Measurements from ENCODE around the gene DENND10. TPM values are rescaled to one million over a fixed set of nuclear protein-coding genes. Genes with fewer than 3 reads are reported as not detected.
"Not testable (repeated sequence)": the region's sequence is repeated elsewhere in the genome, so short reads cannot be mapped to it uniquely, and the experiment has no call there.

DENND10 gene
- total RNA-seq, 1 donor from 2014 or later = 35.0 TPM

- no peak for DNase-seq
Observed at GRCh38 chr10:119098576-119098975, 5.3 kb upstream of the DENND10 start.

GRCh38 chr10:119100434-119101238 is 3.3 kb upstream of the DENND10 start:
- no peak for DNase-seq

GRCh38 chr10:119101366-119102098 is 2.4 kb upstream of the DENND10 start:
- no peak for DNase-seq

GRCh38 chr10:119103241-119103902 is 541 bp upstream of the DENND10 start:
- no peak for DNase-seq

GRCh38 chr10:119104654-119105015 is 722 bp downstream of the DENND10 start:
- DNase-seq = no peak

GRCh38 chr10:119105155-119105554 is 1.2 kb downstream of the DENND10 start:
- no peak for DNase-seq

- not testable (repeated sequence) for DNase-seq
Observed at GRCh38 chr10:119105899-119106298, 2.0 kb downstream of the DENND10 start.

GRCh38 chr10:119107106-119107505 is 3.2 kb downstream of the DENND10 start:
- not testable (repeated sequence) for DNase-seq

GRCh38 chr10:119107771-119108170 is 3.9 kb downstream of the DENND10 start:
- not testable (repeated sequence) for DNase-seq

- DNase-seq = no peak
Observed at GRCh38 chr10:119112056-119112455, 8.1 kb downstream of the DENND10 start.

- no peak for DNase-seq
Observed at GRCh38 chr10:119113751-119114732, 10.1 kb downstream of the DENND10 start.

- DNase-seq = no peak
Observed at GRCh38 chr10:119115926-119116325, 12.0 kb downstream of the DENND10 start.

GRCh38 chr10:119116326-119116951 is 12.5 kb downstream of the DENND10 start:
- DNase-seq = no peak

- no peak for DNase-seq
Observed at GRCh38 chr10:119118231-119118630, 14.3 kb downstream of the DENND10 start.

GRCh38 chr10:119119400-119119799 is 15.5 kb downstream of the DENND10 start:
- DNase-seq = no peak

- no peak for DNase-seq
Observed at GRCh38 chr10:119120413-119120867, 16.5 kb downstream of the DENND10 start.

GRCh38 chr10:119120875-119121274 is 17.0 kb downstream of the DENND10 start:
- DNase-seq = no peak

- no peak for DNase-seq
Observed at GRCh38 chr10:119125942-119126341, 22.0 kb downstream of the DENND10 start.

- no peak for DNase-seq
Observed at GRCh38 chr10:119129721-119130120, 25.8 kb downstream of the DENND10 start.

GRCh38 chr10:119131512-119132240 is 27.8 kb downstream of the DENND10 start:
- no peak for DNase-seq
